HG03571 (cell line): ENCODE data around the gene PHF23.
A peak's percentile ranks its signal among the peaks of the same experiment; 100 is the strongest.

Experiments
- ATAC-seq: cut with Tn5 transposase; IDR thresholded peaks from one replicate; pipeline ENCODE4 v1.9.1; 2021; ENCODE audit not compliant: unreplicated experiment

The PHF23 gene

GRCh38 chr17:7207120-7208001, 31.9 kb downstream of the PHF23 start:
- ATAC-seq = no peak

- no peak for ATAC-seq
Measured at GRCh38 chr17:7205561-7205960, 33.7 kb downstream of the PHF23 start.

- ATAC-seq = peak; percentile 82
Measured at GRCh38 chr17:7204828-7205461, 34.3 kb downstream of the PHF23 start.

GRCh38 chr17:7204336-7204735, 34.9 kb downstream of the PHF23 start:
- ATAC-seq = no peak

GRCh38 chr17:7203391-7203790, 35.9 kb downstream of the PHF23 start:
- ATAC-seq = no peak

GRCh38 chr17:7196651-7197401, 42.4 kb downstream of the PHF23 start:
- no peak for ATAC-seq

DNA sequence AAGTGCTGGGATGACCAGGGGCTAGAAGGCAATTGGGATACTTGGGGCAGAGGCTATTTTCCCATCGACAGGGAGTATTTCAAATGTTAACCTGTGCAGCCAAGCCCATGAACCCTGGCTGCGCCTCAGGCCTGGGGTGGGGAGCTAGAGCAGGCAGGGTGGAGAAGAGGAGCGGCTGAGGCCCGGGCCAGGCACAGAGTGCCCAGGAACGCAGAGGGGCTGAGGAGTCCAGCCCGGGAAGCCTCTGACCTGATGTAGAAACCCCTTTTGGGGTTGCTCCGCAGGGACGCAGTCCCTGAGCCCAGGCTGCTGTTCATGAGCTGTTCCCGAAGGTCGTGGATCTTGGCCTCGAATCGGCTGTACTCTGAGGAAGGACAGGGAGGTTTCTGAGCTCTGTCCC, 43.3 kb downstream of the PHF23 start:
- no peak for ATAC-seq

DNA sequence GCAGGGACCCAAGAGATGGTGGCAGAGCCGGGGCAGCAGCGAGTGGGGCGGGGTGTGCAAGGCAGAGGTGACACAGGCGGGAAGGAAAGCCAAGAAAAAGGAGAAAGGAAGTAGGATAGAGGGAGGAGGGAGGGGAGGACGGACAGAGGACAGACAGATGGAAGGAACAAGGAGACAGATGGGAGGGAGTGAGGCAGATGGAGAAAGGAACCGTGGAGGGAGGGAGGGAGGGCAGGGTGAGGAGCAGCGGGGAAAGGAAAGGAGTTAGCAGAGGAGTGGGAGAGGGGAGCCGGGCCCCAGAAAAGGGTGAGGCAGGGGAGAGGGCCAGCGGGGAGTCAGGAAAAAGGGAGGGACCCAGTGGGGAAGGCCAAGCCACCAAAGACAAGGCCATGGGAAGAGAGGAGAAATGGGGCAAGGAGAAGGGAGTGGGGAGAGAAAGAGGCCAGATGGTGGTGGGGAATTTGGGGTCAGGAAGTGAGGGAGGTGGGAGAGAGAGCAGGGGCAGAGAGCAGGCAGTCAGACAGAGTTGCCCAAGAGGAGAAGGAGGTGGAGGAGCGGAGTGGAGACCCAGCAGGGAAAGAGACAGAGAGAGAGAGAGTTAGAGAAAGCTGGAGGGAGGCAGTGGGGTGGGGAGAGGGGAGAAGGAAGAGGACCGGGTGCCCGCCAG, 46.9 kb downstream of the PHF23 start:
- ATAC-seq = no peak

- no peak for ATAC-seq
Measured at GRCh38 chr17:7191571-7192270, 47.5 kb downstream of the PHF23 start.

DNA sequence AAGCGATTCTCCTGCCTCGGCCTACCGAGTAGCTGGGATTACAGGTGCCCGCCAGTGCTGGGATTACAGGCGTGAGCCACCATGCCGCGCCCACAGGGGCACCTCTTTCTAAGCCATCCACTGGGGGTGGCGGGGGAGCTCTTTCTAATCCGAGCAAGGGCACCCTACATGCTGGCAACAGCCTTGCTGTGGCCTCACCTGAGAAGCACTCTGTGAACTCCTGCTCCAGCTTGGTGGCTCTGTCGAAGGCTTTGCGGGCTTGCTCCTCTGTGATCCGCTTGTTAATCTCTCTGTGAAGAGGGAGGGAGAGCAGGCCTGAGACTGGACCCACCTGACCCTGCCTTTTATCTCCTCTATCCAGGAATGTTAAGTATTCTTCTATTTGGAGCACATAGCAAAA, 48.2 kb downstream of the PHF23 start:
- no peak for ATAC-seq

DNA sequence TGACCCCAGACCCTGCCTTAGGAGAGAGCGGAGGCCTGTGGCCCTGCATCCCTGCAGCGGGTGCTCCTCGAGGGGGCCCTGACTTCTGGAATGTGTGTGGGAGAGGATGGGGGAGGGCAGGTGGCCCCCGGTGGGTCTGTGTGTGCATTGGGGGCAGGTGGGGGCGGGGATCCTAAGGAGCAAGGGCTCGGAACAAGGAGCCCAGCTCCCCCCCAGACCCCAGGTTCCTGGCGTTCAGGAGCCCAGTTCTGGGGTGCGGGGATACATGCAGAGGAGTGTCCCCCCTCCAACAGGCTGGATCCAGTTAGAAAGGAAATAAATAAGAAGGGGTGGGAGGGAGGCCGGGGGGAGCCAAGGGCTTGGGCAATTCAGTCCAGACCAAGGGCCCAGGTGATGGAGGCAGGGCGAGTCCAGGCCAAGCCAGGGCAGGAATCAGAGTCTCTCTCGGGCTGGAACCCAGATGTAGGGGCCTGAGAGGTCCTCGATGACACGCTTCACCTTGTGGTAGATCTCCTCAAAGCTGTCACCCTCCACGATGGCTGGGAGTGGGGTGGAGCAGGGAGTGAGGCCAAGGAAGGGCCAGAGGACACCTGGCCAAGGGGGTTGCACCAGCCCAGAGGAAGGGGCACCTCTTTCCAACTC, 48.9 kb downstream of the PHF23 start:
- ATAC-seq = no peak

DNA sequence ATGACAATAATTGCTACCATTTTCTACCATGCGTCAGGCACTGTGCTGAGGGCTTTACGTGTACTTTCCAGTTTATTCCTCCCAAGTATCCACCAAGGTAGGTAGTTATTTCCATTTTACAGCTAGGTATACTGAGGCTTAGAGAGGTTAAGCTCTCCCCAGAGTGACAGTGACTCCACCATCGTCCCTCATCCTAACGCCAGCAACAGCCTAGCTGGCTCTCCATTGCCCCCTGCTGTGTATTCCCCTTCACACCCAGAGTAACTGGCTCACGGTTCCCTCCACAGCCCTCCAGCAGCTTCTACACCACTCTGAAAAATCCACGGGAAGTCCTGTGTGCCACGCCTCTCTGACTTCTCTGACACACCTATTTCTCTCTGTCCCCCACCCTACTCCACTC, 53.0 kb downstream of the PHF23 start:
- no peak for ATAC-seq
